ENCODE data around the gene NT5C3B. TPM values are rescaled to one million over a fixed set of nuclear protein-coding genes. Genes with fewer than 3 reads are reported as not detected.

The NT5C3B gene
- total RNA-seq (2022; extraction: Qiagen RNA extraction): 106 to 112 TPM (median 110 TPM) in 5 replicates

GRCh38 chr17:41835800-41836549 lies at the start of gene NT5C3B:
Gene NT5C3B, minus strand, starts transcription at chr17:41836232. Its CDS starts 39 bp downstream, at chr17:41836193.

GRCh38 chr17:41864836-41865595 lies 29.0 kb upstream of the NT5C3B start, which contains the start of gene KLHL11:
Gene KLHL11, minus strand, starts transcription at chr17:41865423. Its CDS starts 53 bp downstream, at chr17:41865370.

GRCh38 chr17:41837761-41838538 lies 1.9 kb upstream of the NT5C3B start, which contains the start of gene KLHL10:
Gene KLHL10, plus strand, starts transcription at chr17:41837825. Its CDS starts 108 bp downstream, at chr17:41837933.

GRCh38 chr17:41812381-41813151 lies 23.5 kb downstream of the NT5C3B start, which contains the start of gene FKBP10:
Gene FKBP10, plus strand, starts transcription at chr17:41813004. Its CDS starts 31 bp downstream, at chr17:41813035.

GRCh38 chr17:41811549-41812380 lies 24.3 kb downstream of the NT5C3B start, which contains the start of gene P3H4:
Gene P3H4, minus strand, starts transcription at chr17:41811949. Its CDS starts 34 bp downstream, at chr17:41811915.

GRCh38 chr17:41786227-41787020 lies 49.6 kb downstream of the NT5C3B start, which contains the start of gene JUP:
Gene JUP, minus strand, starts transcription at chr17:41786711. Its CDS starts 14,857 bp downstream, at chr17:41771854.

Other genes starting within 250 kb of the NT5C3B start
- 0.08 to 0.34 TPM (median 0.13 TPM) in 3 of 5 replicates, not detected in the others for gene KRT14, start 249.3 kb downstream of the NT5C3B start, total RNA-seq (2022; extraction: Qiagen RNA extraction)
- gene KRT16, start 223.5 kb downstream of the NT5C3B start, total RNA-seq (2022; extraction: Qiagen RNA extraction): 0.40 to 0.85 TPM (median 0.64 TPM) in 5 replicates
- gene KRT17, start 211.7 kb downstream of the NT5C3B start, total RNA-seq (2022; extraction: Qiagen RNA extraction): 0.88 to 1.5 TPM (median 1.1 TPM) in 5 replicates
- gene EIF1, start 147.3 kb downstream of the NT5C3B start, total RNA-seq (2022; extraction: Qiagen RNA extraction): 1,154 to 1,812 TPM (median 1,361 TPM) in 5 replicates
- gene GAST, start 123.9 kb downstream of the NT5C3B start, total RNA-seq (2022; extraction: Qiagen RNA extraction): 0.21 to 0.34 TPM in 2 of 5 replicates, not detected in the others
- 0.88 to 2.0 TPM (median 1.7 TPM) in 5 replicates for gene HAP1, start 101.6 kb downstream of the NT5C3B start, total RNA-seq (2022; extraction: Qiagen RNA extraction)
- gene JUP, start 49.5 kb downstream of the NT5C3B start, total RNA-seq (2022; extraction: Qiagen RNA extraction): 86.6 to 131 TPM (median 125 TPM) in 5 replicates
- gene P3H4, start 24.3 kb downstream of the NT5C3B start, total RNA-seq (2022; extraction: Qiagen RNA extraction): 29.5 to 40.9 TPM (median 36.9 TPM) in 5 replicates
- 87.2 to 120 TPM (median 113 TPM) in 5 replicates for gene FKBP10, start 23.2 kb downstream of the NT5C3B start, total RNA-seq (2022; extraction: Qiagen RNA extraction)
- gene KLHL10, start 1.6 kb upstream of the NT5C3B start, total RNA-seq (2022; extraction: Qiagen RNA extraction): 0.06 to 0.09 TPM (median 0.07 TPM) in 3 of 5 replicates, not detected in the others
- gene KLHL11, start 29.2 kb upstream of the NT5C3B start, total RNA-seq (2022; extraction: Qiagen RNA extraction): 1.8 to 3.5 TPM (median 2.6 TPM) in 5 replicates
- 246 to 312 TPM (median 293 TPM) in 5 replicates for gene ACLY, start 82.7 kb upstream of the NT5C3B start, total RNA-seq (2022; extraction: Qiagen RNA extraction)
- gene ODAD4, start 94.4 kb upstream of the NT5C3B start, total RNA-seq (2022; extraction: Qiagen RNA extraction): 1.2 to 1.7 TPM (median 1.4 TPM) in 5 replicates
- gene CNP, start 130.6 kb upstream of the NT5C3B start, total RNA-seq (2022; extraction: Qiagen RNA extraction): 59.8 to 75.7 TPM (median 71.5 TPM) in 5 replicates
- 115 to 125 TPM (median 118 TPM) in 5 replicates for gene DNAJC7, start 181.2 kb upstream of the NT5C3B start, total RNA-seq (2022; extraction: Qiagen RNA extraction)
- 44.6 to 49.7 TPM (median 48.8 TPM) in 5 replicates for gene NKIRAS2, start 183.9 kb upstream of the NT5C3B start, total RNA-seq (2022; extraction: Qiagen RNA extraction)
- gene C17orf113, start 214.4 kb upstream of the NT5C3B start, total RNA-seq (2022; extraction: Qiagen RNA extraction): 0.47 to 0.94 TPM (median 0.79 TPM) in 5 replicates